Nephron (organoid): ENCODE results near the gene WFS1.

Source experiments
- H3K27ac Mint-ChIP-seq, 3 experiments: 2 replicates each; pipeline ENCODE4 v1.8.0; 2020; ENCODE audit warnings: mixed read lengths in 3 of 3, mild to moderate bottlenecking in 2 of 3, moderate library complexity in 1 of 3
- H3K27me3 Mint-ChIP-seq: 2 replicates; pipeline ENCODE4 v1.8.0; 2021; ENCODE audit warnings: low read depth, mild to moderate bottlenecking, moderate library complexity, mixed read lengths
- H3K36me3 Mint-ChIP-seq: 2 replicates; pipeline ENCODE4 v1.8.0; 2020; ENCODE audit warnings: low read depth, mixed read lengths
- H3K4me1 Mint-ChIP-seq: 2 replicates; pipeline ENCODE4 v1.8.0; 2020; ENCODE audit warnings: mixed read lengths
- H3K4me3 Mint-ChIP-seq, 3 experiments: 2 replicates each; pipeline ENCODE4 v1.8.0; 2020; ENCODE audit warnings: mild to moderate bottlenecking in 3 of 3, mixed read lengths in 3 of 3, moderate library complexity in 2 of 3
- H3K9me3 Mint-ChIP-seq: 2 replicates; pipeline ENCODE4 v1.8.0; 2020; ENCODE audit warnings: mixed read lengths
- CTCF ChIP-seq, 3 experiments: fragments of 200-600 bp; sonication (generic); IDR thresholded peaks; one replicate each; pipeline ENCODE4 v1.5.0; 2021; ENCODE audit warnings: antibody characterized with exemption in 3 of 3; ENCODE audit not compliant: unreplicated experiment in 3 of 3

WFS1 gene

GRCh38 chr4:6343939-6344408 lies 74.3 kb downstream of the WFS1 start:
- Mint-ChIP-seq H3K4me3 (no peak overlapping the region), H3K27ac (no peak overlapping the region), H3K36me3 (no peaks in the 10 kb centered on the region), H3K4me1 (peaks cover 11% of the 10 kb centered on the region), H3K9me3 (no peaks in the 10 kb centered on the region), H3K27me3 (peaks cover 34% of the 10 kb centered on the region)
- no peak for TF ChIP-seq CTCF (IDR thresholded peaks at IDR 0.05; ENCODE audit: unreplicated experiment in 3 of 3)

GRCh38 chr4:6345096-6345830 lies 75.6 kb downstream of the WFS1 start:
- no peak overlapping the region for H3K4me3 Mint-ChIP-seq
- peaks cover 33% of the 10 kb centered on the region for H3K27me3 Mint-ChIP-seq
- no peak for TF ChIP-seq CTCF (IDR thresholded peaks at IDR 0.05; ENCODE audit: unreplicated experiment in 3 of 3)
- H3K4me1 Mint-ChIP-seq: peaks cover 17% of the 10 kb centered on the region
- no peak overlapping the region for H3K27ac Mint-ChIP-seq
- H3K36me3 Mint-ChIP-seq: no peaks in the 10 kb centered on the region
- no peaks in the 10 kb centered on the region for H3K9me3 Mint-ChIP-seq

GRCh38 chr4:6345866-6346265 lies 76.2 kb downstream of the WFS1 start:
- H3K27me3 Mint-ChIP-seq: peaks cover 33% of the 10 kb centered on the region
- no peak overlapping the region for H3K4me3 Mint-ChIP-seq
- H3K9me3 Mint-ChIP-seq: no peaks in the 10 kb centered on the region
- H3K27ac Mint-ChIP-seq: no peak overlapping the region
- H3K4me1 Mint-ChIP-seq: peaks cover 18% of the 10 kb centered on the region
- no peaks in the 10 kb centered on the region for H3K36me3 Mint-ChIP-seq
- no peak for TF ChIP-seq CTCF (IDR thresholded peaks at IDR 0.05; ENCODE audit: unreplicated experiment in 3 of 3)

- no peaks in the 10 kb centered on the region for H3K9me3 Mint-ChIP-seq
- no peak for TF ChIP-seq CTCF (IDR thresholded peaks at IDR 0.05; ENCODE audit: unreplicated experiment in 3 of 3)
- no peaks in the 10 kb centered on the region for H3K36me3 Mint-ChIP-seq
- peaks cover 31% of the 10 kb centered on the region for H3K27me3 Mint-ChIP-seq
- H3K4me3 Mint-ChIP-seq: no peak overlapping the region
- H3K27ac Mint-ChIP-seq: no peak overlapping the region
- H3K4me1 Mint-ChIP-seq: peaks cover 14% of the 10 kb centered on the region
Measured at GRCh38 chr4:6346373-6347110, 76.9 kb downstream of the WFS1 start.

GRCh38 chr4:6347511-6348045 lies 77.9 kb downstream of the WFS1 start:
- H3K27me3 Mint-ChIP-seq: peaks cover 30% of the 10 kb centered on the region
- no peak for TF ChIP-seq CTCF (IDR thresholded peaks at IDR 0.05; ENCODE audit: unreplicated experiment in 3 of 3)
- peaks cover 12% of the 10 kb centered on the region for H3K4me1 Mint-ChIP-seq
- H3K36me3 Mint-ChIP-seq: no peaks in the 10 kb centered on the region
- H3K9me3 Mint-ChIP-seq: no peaks in the 10 kb centered on the region
- H3K27ac Mint-ChIP-seq: no peak overlapping the region
- H3K4me3 Mint-ChIP-seq: no peak overlapping the region
